Measurements from ENCODE around the gene ACTL10. TPM values are rescaled to one million over a fixed set of nuclear protein-coding genes. Genes with fewer than 3 reads are reported as not detected.

The ACTL10 gene
- total RNA-seq, 1 donor from 2014 or later = 0.93 TPM

Other genes with a start within 250 kb of the ACTL10 start
- 22.1 TPM for gene SNTA1, start 223.2 kb upstream of the ACTL10 start, total RNA-seq
- gene CBFA2T2, start 176.8 kb upstream of the ACTL10 start, total RNA-seq = 10.5 TPM
- not detected for gene C20orf144, start 4.6 kb upstream of the ACTL10 start, total RNA-seq
- 22.5 TPM for gene NECAB3, start 7.5 kb downstream of the ACTL10 start, total RNA-seq
- 2.3 TPM for gene E2F1, start 19.4 kb downstream of the ACTL10 start, total RNA-seq
- 7.0 TPM for gene PXMP4, start 53.4 kb downstream of the ACTL10 start, total RNA-seq
- 3.1 TPM for gene ZNF341, start 65.1 kb downstream of the ACTL10 start, total RNA-seq
- 85.2 TPM for gene CHMP4B, start 144.4 kb downstream of the ACTL10 start, total RNA-seq

Measured in mesenteric fat pad (tissue), 1 donor.